Heart left ventricle (tissue), 16 donors: ENCODE measurements around the gene SRD5A3. TPM values are rescaled to one million over a fixed set of nuclear protein-coding genes. Genes with fewer than 3 reads are reported as not detected.

Experiments used
- ATAC-seq, 4 donors: fragments of 200-7000 bp; cut with Tn5 transposase; one replicate each; pipeline ENCODE4 v1.9.1; 2020 to 2022; ENCODE audit warnings: moderate library complexity in 4 of 4, mild to moderate bottlenecking in 3 of 4, moderate number of reproducible peaks in 1 of 4
- DNase-seq, 5 donors: peaks; one replicate each; pipeline ENCODE4 v3.0.0-alpha.2; 2020
- H3K27ac ChIP-seq, 12 donors: fragments of 200-600 bp; sonication (generic) in 4 of 12; one replicate each; pipeline versions ENCODE4 v1.5.0 to v1.8.0; 2016 to 2022; ENCODE audit warnings: mild to moderate bottlenecking in 2 of 12
- H3K27me3 ChIP-seq, 9 donors: fragments of 200-600 bp; sonication (generic) in 2 of 9; one replicate each; pipeline versions ENCODE4 v1.5.1 to v1.8.0; 2016 to 2022; ENCODE audit warnings: mild to moderate bottlenecking in 3 of 9
- H3K36me3 ChIP-seq, 9 donors: fragments of 200-600 bp; sonication (generic) in 2 of 9; one replicate each; pipeline versions ENCODE4 v1.5.0 to v1.8.0; 2018 to 2022; ENCODE audit warnings: mild to moderate bottlenecking in 2 of 9
- H3K4me1 ChIP-seq, 12 donors: fragments of 200-600 bp; sonication (generic) in 4 of 12; one replicate each; pipeline versions ENCODE4 v1.5.0 to v1.8.0; 2016 to 2022; ENCODE audit warnings: mild to moderate bottlenecking in 3 of 12
- H3K4me3 ChIP-seq, 12 donors: fragments of 200-600 bp; sonication (generic) in 4 of 12; one replicate each; pipeline versions ENCODE4 v1.5.0 to v1.8.0; 2017 to 2022; ENCODE audit warnings: mild to moderate bottlenecking in 9 of 12, moderate library complexity in 4 of 12
- H3K9me3 ChIP-seq, 12 donors: fragments of 200-600 bp; sonication (generic) in 4 of 12; one replicate each; pipeline versions ENCODE4 v1.5.0 to v1.8.0; 2016 to 2022; ENCODE audit warnings: mild to moderate bottlenecking in 1 of 12
- POLR2A ChIP-seq, 2 donors: fragments of 450-650 bp; IDR thresholded peaks; one replicate each; pipeline ENCODE4 v1.6.1; 2017; ENCODE audit warnings: antibody characterized with exemption in 2 of 2, mild to moderate bottlenecking in 2 of 2, moderate library complexity in 2 of 2
- WGBS, 4 donors: extraction: QIAGEN DNeasy Blood & Tissue Kit in 2 of 4; methylation state at CpG; one replicate each; pipeline versions ENCODE4 v1.1.5 to v1.1.7; 2013 to 2018; 5-methylcytosine and 5-hydroxymethylcytosine counted together
- intact Hi-C, 10 donors: fragments of 100-400 bp; cut with DNase I; formaldehyde crosslinking; loops; one replicate each; pipeline versions ENCODE4 v1.11.1 to v1.14.2; 2022
- polyA plus RNA-seq, 2 donors: library from polyadenylated mRNA; stranded (reverse); fragments of 200-250 nt; gene quantifications; one replicate each; pipeline ENCODE4 v1.2.3, GENCODE V29; 2013
- total RNA-seq, 9 donors: library from RNA; depleted of rRNA in 2 of 9; stranded (reverse); fragments of >200 nt in 2 of 9; fragmentation: NEBNext Ultra II Directional in 3 of 9; extraction: Animal tissue kit (Norgen Biotek cat#: 25700) in 3 of 9; gene quantifications; one replicate each; pipeline versions ENCODE4 v1.1.0 to v1.2.4, GENCODE V29; 2016 to 2023
- TF ChIP-seq, protein P1 (sequence below), 12 donors: fragments of 200-600 bp; sonication (generic) in 4 of 12; IDR thresholded peaks; one replicate each; pipeline versions ENCODE4 v1.5.0 to v1.8.0; 2018 to 2022; ENCODE audit warnings: antibody characterized with exemption in 12 of 12, mild to moderate bottlenecking in 5 of 12
- donor health status: ischemic (EF 13 %, LVEDD 7.1; RV severe dilation, severe dysfunction).
- donor health status: healthy with polysubstance abuse.
- donor health status: DM: no; HTN: yes; CAD: no.
- donor health status: DM: no; HTN: no; CAD: no.
- donor health status: ischemic (EF 25% LVEDD 6.9; RV normal size, moderate dysfunction).
- donor health status: ischemic (EF 25% LVEDD 5.7; RV mildly dilated, moderate dysfunction).
- donor health status: healthy.
- donor health status: DM: yes; HTN: yes; CAD: no.
- donor health status: ischemic (EF 35%, LVEDD 5.7; RV mildly dilated, moderate dysfunction).
- donor health status: nonischemic (EF 11% LVEDD 7.7; RV severe dilation, severe dysfunction).
- donor health status: DM: yes; HTN: yes; CAD: no.
- donor health status: PGD.
- donor health status: ischemic (EF 29% LVEDD 5.4; RV normal size, mild dysfunction).
- donor health status: nonischemic (EF 23%, LVEDD 6.1; RV moderate dilation, normal function).

The SRD5A3 gene
- total and polyA plus RNA-seq, 11 donors: 4.5 to 16.8 (median 7.8) TPM

DNA sequence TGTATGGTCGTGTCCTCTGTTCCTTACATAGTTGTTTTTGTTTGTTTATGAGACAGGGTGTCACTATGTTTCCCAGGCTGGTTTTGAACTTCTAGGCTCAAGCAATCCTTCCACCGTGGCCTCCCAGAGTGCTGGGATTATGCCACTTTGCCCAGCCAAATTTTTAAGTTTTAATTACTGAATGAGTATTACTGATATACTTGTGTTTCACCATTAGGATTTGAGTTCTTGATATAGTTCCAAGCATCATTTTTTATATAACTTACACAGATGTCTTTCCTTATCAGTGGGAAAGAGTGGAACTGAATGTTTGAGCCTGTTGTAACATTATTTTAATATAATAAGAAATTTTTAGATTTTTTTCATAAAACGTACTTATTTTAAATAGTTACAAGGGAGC lies 70.1 kb downstream of the SRD5A3 start:
- Histone ChIP-seq H3K9me3 (no peaks in the 10 kb centered on the region), H3K4me1 (peaks cover 0 to 7% (median 0%) of the 10 kb centered on the region in 12 donors), H3K27ac (no peak overlapping the region), H3K36me3 (peaks cover 0 to 98% (median 86%) of the 10 kb centered on the region in 9 donors), H3K27me3 (no peaks in the 10 kb centered on the region), H3K4me3 (no peak overlapping the region)
- ATAC-seq: no peak
- intact Hi-C loops: no loop called here
- DNase-seq: no peak
- TF ChIP-seq POLR2A (IDR thresholded peaks at IDR 0.05): no peak
- TF ChIP-seq, protein P1, sequence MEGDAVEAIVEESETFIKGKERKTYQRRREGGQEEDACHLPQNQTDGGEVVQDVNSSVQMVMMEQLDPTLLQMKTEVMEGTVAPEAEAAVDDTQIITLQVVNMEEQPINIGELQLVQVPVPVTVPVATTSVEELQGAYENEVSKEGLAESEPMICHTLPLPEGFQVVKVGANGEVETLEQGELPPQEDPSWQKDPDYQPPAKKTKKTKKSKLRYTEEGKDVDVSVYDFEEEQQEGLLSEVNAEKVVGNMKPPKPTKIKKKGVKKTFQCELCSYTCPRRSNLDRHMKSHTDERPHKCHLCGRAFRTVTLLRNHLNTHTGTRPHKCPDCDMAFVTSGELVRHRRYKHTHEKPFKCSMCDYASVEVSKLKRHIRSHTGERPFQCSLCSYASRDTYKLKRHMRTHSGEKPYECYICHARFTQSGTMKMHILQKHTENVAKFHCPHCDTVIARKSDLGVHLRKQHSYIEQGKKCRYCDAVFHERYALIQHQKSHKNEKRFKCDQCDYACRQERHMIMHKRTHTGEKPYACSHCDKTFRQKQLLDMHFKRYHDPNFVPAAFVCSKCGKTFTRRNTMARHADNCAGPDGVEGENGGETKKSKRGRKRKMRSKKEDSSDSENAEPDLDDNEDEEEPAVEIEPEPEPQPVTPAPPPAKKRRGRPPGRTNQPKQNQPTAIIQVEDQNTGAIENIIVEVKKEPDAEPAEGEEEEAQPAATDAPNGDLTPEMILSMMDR (IDR thresholded peaks at IDR 0.05): no peak
- WGBS, 4 donors: 81 to 88% (median 83%) methylated on average over 3 of the region's 3 CpGs

Other genes with a start within 250 kb of the SRD5A3 start
- gene KDR, start 220.6 kb upstream of the SRD5A3 start, total RNA-seq: 10 to 100 TPM; 13.4 to 51.0 (median 34.5) TPM
- gene KDR, start 220.6 kb upstream of the SRD5A3 start, polyA plus RNA-seq: 10 to 100 TPM in 1 of 2 donors, 1 to 10 TPM in 1; 7.7 to 10.6 TPM
- gene TMEM165, start 49.7 kb downstream of the SRD5A3 start, total RNA-seq: 10 to 100 TPM; 28.2 to 78.3 (median 53.9) TPM
- gene TMEM165, start 49.7 kb downstream of the SRD5A3 start, polyA plus RNA-seq: 10 to 100 TPM; 36.4 to 78.7 TPM
- gene CLOCK, start 200.7 kb downstream of the SRD5A3 start, total RNA-seq: 10 to 100 TPM; 27.3 to 42.1 (median 33.2) TPM
- gene CLOCK, start 200.7 kb downstream of the SRD5A3 start, polyA plus RNA-seq: 10 to 100 TPM in 1 of 2 donors, 1 to 10 TPM in 1; 8.3 to 20.3 TPM
- not detected for gene PDCL2, start 246.0 kb downstream of the SRD5A3 start, total RNA-seq
- gene PDCL2, start 246.0 kb downstream of the SRD5A3 start, polyA plus RNA-seq: not detected